Stimulated activated CD8-positive, alpha-beta memory T cell treated with anti-CD3 and anti-CD28 coated beads, Interleukin-4, amount 100 ng/mL, for 48 hours (primary cell): Measurements from ENCODE around the gene TOR3A.
"Not testable (repeated sequence)": the region's sequence is repeated elsewhere in the genome, so short reads cannot be mapped to it uniquely, and the experiment has no call there.

Source experiments
- DNase-seq: peaks from one replicate; pipeline ENCODE4 v3.0.0-alpha.2; 2020

TOR3A gene, protein sequence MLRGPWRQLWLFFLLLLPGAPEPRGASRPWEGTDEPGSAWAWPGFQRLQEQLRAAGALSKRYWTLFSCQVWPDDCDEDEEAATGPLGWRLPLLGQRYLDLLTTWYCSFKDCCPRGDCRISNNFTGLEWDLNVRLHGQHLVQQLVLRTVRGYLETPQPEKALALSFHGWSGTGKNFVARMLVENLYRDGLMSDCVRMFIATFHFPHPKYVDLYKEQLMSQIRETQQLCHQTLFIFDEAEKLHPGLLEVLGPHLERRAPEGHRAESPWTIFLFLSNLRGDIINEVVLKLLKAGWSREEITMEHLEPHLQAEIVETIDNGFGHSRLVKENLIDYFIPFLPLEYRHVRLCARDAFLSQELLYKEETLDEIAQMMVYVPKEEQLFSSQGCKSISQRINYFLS

DNA sequence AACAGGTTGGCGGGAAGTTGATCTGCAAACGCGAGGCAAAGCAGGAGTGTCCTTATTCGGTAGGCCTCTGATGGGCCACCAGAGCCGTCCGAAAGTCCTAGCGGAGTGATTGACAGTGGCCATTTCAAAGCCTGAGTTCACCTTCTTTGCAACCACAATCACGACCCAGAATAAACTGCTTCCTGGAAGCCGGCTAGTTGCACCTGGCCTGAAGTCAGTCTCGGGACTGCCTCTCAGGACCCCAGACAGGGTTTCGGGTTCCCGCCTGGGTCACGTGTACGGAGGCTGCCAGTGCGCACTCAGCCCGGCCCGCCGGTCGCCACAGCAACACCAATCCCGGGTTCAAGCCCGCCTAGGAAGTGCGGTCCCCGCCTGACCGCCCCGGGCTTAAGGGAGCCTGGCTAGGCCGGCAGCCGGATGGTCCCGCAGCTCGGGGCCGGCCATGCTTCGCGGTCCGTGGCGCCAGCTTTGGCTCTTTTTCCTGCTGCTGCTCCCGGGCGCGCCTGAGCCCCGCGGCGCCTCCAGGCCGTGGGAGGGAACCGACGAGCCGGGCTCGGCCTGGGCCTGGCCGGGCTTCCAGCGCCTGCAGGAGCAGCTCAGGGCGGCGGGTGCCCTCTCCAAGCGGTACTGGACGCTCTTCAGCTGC lies at the start of gene TOR3A:
TSS of gene TOR3A (plus strand) at position 384 of the 646 bp plus-strand sequence. CDS start at position 443, 59 bp downstream.
- DNase-seq: peak; percentile 88

DNA sequence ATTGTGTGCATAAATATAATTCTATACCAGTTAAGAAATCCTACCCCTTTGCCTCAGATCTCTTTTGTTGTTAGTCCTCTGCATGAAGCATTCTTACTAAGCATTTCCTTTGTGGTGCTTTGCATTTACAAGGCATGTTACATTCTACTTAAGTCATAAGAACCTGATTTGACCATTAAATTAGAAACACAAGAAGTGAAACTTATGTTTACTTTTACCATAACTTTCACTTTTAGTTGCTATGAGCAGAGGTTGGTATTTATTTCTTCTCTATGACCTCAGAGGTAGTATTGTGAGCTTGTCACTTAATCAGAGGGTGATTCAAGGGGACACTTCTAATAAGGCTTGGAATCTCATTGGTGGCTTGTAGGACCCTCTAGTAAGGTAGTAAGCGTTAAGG lies 47.1 kb upstream of the TOR3A start:
- DNase-seq: no peak

DNA sequence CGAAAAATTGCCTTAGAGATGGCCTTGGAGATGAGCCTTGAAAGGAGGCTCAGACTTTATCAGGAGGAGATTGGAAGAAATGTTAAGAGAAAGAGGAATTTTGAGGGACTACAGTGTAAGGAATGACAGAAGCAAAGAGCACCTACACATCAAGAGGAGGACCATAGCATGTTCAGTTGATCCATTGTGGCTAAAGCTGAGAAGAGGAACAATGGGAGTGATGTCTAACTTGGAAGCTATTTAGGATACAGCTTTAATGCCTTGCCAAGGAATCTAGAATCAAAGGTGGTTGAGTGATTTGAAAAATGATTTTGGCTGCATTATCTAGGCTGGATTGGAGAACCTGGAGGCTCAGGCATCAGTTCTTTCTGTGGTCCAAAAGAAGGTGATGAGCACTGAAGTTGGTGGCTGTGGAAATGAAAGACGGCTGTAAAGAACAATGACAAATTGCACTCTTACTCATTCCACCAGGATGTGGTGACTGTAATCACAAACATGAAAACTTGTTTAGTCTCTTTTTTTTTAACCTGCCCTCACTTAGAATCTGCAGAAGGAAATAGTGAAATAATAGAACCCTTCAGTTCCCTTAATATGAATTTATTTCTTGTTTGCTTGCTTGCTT lies 44.9 kb upstream of the TOR3A start:
- no peak for DNase-seq

DNA sequence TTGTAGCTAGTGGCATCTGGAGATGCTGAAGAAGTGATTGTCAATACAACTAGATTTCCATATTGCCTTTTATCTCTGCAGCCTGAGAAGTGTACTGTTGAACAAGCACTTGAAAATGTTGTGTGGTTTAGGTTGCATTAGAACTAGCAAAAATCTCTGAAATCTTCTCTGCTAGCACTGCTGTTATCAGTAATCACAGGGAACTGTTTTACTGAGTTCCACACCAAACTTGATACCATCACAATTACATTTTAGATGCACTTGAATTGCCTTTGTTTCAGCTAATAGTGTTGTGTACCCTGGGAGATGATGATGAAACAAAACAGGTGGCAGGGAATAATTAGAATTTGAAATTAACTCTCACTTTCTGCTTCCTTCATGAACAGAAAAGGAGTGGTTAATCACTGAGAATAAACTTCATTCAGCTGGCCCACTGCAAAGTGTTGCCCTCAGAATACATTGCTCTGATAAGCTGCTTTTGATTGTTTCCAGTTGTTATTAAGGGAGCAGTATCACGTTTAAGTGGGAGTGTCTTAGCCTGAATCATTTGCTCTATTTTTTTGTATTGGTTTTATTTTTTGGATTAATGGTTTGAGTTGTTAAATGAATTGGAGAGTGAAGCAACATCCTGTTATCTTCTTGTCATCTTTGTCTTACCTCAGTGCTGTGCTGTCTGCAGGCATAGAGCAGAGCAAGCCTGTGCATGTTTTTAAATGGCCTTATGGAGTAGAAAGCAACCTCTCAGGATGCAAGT lies 43.2 kb upstream of the TOR3A start:
- DNase-seq: no peak

DNA sequence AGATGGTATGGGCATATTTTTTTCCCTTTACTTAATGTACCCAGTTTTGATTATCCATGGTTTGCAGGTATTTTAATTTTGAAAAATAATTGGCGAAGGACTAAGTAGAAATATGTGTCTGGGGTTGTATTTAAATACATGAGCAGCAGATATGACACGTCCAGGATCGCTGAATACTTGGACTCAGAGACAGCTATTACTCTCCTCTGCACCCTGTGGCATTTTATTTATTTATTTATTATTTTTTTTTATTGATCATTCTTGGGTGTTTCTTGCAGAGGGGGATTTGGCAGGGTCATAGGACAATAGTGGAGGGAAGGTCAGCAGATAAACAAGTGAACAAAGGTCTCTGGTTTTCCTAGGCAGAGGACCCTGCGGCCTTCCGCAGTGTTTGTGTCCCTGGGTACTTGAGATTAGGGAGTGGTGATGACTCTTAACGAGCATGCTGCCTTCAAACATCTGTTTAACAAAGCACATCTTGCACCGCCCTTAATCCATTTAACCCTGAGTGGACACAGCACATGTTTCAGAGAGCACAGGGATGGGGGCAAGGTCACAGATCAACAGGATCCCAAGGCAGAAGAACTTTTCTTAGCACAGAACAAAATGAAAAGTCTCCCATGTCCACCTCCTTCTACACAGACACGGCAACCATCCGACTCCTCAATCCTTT lies 42.2 kb upstream of the TOR3A start:
- DNase-seq: not testable (repeated sequence)

DNA sequence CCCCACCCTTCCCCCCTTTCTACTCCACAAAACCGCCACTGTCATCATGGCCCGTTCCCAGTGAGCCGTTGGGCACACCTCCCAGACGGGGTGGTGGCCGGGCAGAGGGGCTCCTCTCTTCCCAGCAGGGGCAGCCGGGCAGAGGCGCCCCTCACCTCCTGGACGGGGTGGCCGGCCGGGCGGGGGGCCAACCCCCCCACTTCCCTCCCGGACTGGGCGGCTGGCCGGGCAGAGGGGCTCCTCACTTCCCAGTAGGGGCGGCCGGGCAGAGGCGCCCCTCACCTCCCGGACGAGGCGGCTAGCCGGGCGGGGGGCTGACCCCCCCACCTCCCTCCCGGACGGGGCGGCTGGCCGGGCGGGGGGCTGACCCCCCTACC lies 41.7 kb upstream of the TOR3A start:
- not testable (repeated sequence) for DNase-seq

DNA sequence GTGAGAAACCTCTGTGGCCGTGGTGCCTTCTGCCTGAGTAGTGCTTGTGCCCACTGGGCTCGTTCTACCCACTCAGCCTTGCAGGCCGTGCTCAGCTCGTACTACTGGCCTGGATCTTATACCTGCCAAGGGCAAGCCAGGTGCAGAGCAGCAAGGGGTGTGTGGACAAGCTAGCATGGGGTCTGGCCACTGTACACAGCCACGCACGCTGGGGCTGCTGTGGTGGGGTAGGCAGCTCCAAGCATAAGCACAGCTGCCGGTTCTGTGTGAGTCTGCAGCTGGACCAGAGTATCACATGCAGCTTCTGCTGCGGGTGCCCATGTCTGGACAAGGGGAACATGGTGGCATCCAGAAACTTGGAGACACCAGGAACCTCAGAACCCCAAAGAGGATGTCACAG lies 39.8 kb upstream of the TOR3A start:
- DNase-seq: no peak

DNA sequence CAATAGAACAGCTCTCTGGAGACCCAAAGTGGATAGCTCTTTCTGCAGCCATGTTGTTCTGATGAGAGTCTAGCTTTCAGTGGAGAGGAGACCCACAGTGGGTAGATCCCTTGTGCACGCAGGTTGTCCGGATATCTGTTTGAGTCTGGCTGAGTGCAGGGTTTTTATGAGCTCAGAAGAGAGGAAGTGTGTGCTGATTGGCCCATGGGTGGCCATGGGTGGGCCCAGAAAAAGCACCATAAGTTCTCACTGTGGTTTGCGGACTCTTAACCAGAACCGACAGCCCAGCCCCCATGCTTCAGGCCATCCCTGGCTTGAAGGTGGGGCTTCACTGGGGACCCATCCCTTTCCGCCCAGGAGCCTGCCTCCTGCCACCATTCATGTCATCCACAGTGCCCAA lies 39.2 kb upstream of the TOR3A start:
- DNase-seq: no peak

DNA sequence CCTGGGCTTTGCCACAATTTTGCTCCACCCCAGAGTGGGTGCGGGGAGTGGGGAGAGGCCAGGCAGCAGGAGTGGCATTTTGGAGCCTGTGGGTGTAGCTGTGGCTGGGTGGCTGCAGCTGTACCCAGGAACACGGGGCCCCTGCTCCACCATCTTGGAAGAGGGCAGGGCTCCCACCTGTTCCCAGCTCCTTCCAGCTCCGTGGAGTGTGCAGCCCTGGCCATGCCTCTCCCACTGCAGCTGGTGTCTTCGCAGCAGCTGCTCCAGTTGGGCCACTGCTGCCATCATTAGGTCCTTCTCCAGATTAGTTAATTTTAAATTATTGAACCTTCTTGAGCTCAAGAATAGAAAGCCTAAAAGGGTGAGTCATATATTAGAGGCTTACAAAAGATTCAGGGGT lies 38.6 kb upstream of the TOR3A start:
- no peak for DNase-seq

DNA sequence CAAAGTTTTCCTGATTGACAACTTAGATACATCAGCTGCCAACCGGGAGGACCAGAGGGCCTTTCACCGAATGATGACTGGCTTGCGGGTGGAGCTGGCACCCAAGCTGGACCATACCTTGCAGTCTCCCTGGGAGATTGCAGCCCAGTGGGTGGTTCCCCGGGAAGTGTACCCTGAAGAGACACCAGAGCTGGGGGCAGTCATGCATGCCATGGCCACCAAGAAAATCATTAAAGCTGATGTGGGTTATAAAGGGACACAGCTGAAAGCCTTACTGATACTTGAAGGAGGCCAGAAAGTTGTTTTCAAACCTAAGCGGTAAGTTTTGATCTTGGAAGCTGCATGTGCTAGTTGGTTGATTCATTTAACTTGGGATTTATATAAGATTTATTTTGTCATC lies 38.0 kb upstream of the TOR3A start:
- DNase-seq: no peak

DNA sequence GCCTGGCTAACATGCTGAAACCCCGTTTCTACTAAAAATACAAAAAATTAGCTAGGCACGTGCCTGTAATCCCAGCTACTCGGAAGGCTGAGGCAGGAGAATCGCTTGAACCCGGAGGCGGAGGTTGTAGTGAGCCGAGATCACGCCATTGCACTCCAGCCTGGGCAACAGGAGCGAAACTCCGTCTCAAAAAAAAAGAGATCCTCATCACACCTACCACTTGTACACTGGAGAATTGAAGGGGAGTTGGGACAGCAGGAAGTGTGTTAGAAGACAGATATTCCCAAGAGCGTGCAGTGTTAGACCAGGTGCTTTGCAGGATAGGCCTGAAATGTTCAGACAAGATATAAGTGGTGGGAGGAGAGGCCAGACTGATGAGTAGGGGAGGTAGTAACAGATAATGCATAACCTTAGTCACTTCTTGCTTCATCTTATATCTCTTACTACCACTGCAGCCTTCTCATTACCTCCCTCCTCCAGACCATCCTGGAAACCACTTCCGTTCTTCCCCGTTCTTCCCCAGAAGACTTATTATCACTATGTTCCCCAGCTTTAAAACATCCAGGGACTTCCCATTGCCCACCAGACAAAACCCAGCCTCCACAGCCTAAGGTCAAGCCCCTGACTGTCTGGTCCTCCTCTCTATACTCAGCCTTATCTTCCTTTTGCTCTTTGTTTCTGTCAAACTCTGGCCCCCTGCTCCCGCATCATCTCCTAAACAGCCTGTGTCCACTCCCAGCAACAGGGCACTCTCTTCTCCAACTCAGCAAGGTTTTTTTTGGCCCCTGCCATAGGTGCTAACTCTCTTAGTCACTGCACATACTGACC lies 34.8 kb upstream of the TOR3A start:
- DNase-seq: no peak

DNA sequence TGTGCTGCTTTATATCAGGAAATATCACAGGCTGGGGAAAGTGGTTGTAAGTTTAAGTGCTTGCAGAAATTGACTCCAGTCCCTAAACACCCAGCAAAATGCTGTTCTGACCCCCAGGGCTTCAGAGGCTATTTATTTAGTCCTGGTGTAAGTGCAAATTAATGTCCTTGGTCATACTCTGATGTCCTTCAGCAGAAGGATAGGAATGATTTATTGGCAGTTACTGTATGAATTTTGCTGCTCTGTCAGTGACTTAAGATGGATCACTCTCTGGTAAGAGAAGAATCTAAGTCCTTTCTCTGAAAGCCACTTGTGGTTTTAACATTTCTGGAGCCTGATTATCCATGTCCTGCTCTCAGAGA lies 34.3 kb upstream of the TOR3A start:
- no peak for DNase-seq

DNA sequence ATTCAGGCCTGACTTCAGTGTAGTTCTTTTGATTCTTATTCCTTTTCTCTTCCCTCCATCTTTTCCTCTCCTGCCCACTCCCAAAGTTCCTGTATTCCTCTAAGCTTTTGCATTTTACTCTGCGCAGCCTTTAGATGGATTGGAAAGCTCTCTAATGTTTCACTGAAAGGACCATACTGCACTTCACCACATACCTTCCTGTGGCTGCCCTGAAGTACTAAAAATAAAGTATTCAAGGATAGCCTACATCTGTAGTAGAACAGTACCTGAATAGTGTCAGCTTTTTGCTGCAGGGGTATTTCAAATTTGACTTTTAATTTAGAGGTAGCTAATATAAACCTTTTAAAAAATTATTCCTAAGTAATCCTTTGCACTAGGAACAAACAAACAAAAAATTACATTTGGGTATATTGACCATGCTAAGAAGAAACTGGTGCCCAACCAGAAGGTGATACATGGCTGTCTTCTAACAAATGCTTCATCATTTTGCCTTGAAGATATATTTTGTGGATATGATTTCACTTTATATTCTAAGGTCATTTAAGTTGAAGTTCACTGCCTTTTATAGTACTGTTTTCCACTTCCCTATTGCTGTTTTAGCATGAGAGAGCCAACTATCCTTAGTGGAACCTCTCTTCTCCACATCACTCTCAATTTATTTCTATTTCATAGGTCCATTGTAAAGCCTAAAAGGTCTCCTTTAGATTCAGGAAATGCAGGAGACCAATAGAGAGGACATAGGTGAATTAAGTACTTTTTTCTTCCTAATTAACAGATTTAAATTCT lies 33.3 kb upstream of the TOR3A start:
- DNase-seq: no peak

DNA sequence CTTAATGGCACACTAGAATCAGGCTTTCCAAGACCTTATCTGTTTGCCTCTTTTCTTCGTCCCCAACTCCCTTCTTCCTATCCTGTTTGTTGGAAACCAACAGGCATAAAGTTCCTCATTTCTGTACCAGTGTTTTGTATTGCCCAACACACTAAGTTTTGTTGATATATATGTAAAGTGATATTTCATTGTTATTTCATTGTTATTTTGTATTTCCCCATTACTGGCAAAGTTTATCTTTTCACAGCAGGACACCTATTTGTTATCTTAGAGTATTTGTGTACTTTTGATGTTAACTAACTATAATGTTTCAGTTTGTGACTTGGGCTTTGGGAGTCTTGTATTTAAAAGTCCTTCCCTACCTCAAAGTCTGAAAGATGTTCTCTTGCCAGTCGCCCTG lies 29.1 kb upstream of the TOR3A start:
- no peak for DNase-seq

DNA sequence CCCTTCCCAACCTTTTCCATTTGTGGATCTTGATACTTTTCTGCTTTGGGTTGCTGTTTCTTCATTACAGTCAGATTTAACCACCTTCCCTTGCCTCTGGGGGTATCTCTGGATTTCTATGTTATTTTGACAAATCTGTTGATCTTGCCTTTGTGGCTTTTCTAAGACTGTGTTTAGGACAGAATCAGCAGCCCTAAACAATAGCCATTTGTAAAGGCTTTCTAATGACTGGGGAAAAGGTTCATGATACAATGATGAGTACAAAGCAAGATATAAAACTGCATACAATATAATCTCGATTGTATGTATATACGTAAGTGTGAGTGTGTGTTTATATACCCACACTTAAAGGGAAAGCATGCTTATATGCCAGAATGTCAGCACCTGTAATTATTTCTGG lies 28.4 kb upstream of the TOR3A start:
- DNase-seq: no peak

DNA sequence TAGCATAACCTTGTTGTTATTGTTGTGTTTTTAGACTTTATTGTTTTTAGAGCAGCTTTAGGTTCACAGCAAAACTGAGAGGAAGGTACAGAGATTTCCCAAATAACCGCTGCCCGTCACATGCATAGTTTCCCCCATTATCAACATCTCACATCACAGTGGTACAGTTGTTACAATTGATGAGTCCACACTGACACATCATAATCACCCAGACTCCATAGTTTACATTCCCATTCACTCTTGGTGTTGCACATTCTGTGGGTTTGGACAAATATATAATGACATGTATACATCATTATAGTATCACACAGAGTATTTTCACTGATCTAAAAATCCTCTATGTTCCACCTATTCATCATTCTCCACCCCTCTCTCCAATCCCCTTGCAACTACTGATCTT lies 25.9 kb upstream of the TOR3A start:
- DNase-seq: no peak

DNA sequence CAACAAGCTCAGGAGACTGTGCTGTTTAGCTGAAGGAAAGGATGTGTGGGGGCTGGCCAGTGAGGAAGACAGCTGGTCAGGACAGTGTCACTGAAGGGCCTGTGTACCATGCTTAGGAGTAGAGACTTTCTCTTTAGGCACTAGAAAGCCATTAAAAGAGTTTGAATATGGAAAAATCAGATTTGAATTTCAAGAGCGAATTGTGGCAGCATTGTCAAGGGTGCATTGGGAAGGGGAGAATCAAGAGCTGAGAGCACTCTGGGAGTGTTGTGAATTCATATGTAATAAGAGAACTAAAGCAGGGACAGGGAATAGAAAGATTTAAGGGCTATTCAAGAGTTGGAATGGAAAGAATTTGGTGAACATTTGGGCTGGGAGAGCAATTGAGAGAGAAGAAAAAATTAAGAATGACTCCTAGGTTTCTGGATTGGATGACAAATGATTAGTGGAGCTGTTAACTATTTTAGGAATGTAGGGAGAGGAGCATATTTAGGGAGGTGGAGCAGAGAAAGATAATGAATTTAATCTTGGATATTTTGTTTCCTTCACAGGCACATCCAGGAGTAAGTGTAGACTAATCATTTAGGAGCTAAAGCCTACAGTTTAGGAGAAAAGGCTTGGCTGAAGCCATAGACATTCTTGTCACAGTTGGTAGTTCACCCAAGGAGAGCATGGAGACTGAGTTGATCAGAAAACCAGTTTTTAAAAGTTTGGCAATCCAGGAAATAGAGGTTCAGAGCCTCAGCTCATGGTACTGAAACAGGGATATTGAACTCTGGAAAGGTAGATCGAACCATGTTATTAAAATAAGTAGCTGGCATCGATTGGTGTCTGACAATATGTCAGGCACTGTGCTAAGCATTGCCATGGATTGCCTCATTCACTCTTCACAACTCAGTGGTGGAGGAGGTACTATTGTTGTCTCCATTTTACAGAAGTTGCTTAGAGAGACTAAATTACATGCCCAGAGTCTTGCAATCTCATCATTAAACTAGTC lies 23.1 kb upstream of the TOR3A start:
- no peak for DNase-seq

DNA sequence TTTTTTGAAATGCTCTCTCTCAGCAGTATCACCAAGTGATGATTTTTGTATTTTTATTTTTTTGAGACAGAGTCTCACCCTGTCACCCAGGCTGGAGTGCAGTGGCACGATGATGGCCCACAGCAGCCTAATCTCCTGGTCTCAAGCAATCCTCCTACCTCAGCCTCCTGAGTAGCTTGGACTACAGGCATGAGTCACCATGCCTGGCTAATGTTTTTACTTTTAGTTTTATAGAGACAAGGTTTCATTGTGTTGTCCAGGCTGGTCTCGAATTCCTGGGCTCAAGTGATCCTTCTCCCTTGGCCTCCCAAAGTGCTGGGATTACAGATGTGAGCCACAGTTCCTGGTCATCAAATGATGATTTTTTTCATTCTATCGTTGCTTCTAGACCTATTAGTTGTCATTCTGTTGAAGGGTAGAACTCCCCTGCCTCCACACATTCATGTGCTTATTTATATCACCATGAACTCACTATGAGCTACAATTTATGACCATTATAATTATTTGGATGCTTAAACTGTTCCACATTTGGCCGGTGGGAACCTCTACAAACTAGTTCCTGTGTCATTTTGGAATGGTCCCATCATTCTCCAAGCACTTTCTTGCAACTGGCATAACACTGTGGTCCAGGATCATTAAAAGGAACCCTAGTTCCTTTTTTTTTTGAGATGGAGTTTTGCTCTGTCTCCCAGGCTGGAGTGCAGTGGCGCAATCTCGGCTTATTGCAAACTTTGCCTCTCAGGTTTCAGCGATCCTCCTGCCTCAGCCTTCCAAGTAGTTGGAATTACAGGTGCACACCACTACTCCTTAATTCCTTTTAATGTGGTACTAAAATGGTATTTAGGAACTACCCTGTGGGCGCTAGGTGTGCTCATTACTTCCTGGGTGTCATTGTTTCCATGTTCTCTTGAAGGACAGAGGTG lies 20.2 kb upstream of the TOR3A start:
- DNase-seq: no peak

DNA sequence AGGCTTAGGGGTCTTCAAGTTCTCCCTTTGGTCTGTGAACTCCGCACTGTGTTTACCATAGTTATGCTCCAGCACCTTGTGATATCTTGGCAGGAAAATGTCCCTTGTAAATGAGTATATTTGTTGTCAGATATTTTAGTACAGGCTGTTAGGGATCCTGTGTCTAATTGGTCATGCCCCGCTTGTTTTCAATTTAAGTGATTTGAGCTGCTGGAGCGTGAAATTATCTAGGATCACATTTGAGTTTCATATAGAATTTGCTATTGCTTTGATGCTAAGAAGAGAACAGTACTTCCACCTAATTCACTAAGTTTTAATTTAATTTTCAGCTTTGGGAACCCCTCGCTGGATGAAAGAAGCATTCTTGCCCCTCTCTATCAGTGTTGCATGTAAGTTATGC lies 15.4 kb upstream of the TOR3A start:
- no peak for DNase-seq
